HUES6 (cell line): ENCODE measurements around the gene TRAF3.
"Not testable (repeated sequence)": the region's sequence is repeated elsewhere in the genome, so short reads cannot be mapped to it uniquely, and the experiment has no call there.

Experiments
- H3K27ac ChIP-seq: 2 replicates; pipeline ENCODE4 v1.7.0; 2013; ENCODE audit warnings: low read depth, mild to moderate bottlenecking, low read length, inconsistent platforms
- H3K27me3 ChIP-seq: 2 replicates; pipeline ENCODE4 v1.6.1; 2013; ENCODE audit warnings: low read length; ENCODE audit not compliant: control insufficient read depth, insufficient read depth
- H3K36me3 ChIP-seq: 2 replicates; pipeline ENCODE4 v1.6.1; 2013; ENCODE audit warnings: low read length; ENCODE audit not compliant: control insufficient read depth, insufficient read depth
- H3K4me1 ChIP-seq: 2 replicates; pipeline ENCODE4 v1.6.1; 2013; ENCODE audit warnings: low read length; ENCODE audit not compliant: control insufficient read depth, insufficient read depth
- H3K4me3 ChIP-seq: 2 replicates; pipeline ENCODE4 v1.5.1; 2013; ENCODE audit warnings: low read depth, low read length
- H3K9ac ChIP-seq: one replicate; pipeline ENCODE4 v1.6.1; 2013; ENCODE audit warnings: mild to moderate bottlenecking, low read length
- H3K9me3 ChIP-seq: 2 replicates; pipeline ENCODE4 v1.6.1; 2013; ENCODE audit warnings: low read depth, low read length; ENCODE audit not compliant: control insufficient read depth, insufficient read depth

TRAF3 gene

DNA sequence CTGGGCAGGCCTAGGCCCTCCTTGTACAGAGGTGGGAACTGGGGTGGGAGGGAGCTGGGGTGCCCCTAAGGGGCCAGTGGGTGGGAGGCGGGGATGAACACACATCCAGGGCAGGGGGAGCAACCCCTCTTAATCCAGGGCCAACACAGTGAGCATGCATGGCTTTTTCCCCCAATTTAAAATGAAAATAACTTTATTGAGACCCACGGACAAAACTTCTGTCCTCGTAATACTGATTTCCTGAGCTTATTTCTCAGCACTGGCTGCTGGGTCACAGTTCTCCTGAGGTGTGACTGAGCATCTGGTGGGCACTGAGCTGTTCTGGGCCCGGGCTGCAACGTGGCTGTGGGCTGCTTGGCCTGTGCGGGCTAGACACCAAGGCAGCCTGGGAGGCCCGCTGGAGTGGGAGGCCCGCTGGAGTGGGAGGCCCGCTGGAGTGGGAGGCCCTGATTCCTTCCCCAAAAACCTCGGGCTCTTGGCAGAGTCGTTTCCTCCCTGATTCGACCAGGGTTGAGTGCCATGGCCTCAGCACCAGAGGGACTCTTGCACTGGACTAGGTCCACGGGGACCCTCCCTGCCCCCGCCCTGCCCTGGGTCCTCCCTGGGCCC lies 24.9 kb upstream of the TRAF3 start:
- Histone ChIP-seq H3K27ac (no peak overlapping the region), H3K36me3 (0 out of 2 replicates have a peak, but pooled peaks cover 2% of the 10 kb centered on the region), H3K9me3 (no peaks in the 10 kb centered on the region), H3K9ac (no peak overlapping the region), H3K4me3 (no peak overlapping the region), H3K4me1 (peaks cover 11% of the 10 kb centered on the region), H3K27me3 (no peaks in the 10 kb centered on the region)

DNA sequence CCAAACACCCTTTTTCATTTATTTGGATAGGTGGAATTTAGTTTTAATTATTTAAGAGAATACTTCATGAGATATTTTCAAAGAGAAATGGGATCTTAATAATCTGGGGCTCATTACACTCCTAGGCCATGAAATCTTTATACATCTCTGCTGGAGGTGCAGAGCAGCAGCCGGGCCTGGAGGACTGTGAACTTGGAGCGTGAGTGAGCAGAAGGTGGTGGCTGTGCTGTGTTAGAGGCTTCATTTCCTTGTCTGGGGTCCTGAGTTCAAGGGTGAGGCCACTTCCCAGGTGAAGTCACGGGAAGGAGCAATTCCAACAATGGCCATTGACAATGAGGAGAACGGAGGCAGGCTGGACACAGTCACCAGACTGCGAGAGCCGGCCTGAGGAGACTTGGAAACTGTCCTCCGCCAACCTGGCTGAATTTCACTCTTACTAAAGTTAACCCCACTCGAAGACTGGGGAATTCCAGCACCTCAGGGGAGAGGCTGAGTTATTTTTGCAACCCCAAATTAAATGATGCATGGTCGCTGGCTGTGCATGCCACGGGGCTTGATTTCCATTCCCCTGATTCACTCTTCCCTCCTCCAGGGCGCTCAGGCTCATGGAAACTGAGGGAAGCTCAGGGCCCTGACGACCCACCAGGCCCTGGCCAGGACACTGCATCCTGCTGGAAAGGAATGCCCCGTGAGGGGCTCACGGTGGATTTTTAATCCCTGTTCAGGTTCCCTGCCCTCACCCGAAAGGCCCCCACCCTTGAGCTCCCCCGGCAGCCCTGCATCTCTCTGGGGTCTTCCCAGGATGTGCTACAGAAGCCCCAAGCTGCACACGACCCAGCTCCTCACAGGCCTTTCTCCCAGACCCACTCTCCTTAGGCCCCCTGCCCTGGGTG lies 22.6 kb upstream of the TRAF3 start:
- Histone ChIP-seq H3K9ac (no peak overlapping the region), H3K27me3 (no peaks in the 10 kb centered on the region), H3K4me3 (no peak overlapping the region)

DNA sequence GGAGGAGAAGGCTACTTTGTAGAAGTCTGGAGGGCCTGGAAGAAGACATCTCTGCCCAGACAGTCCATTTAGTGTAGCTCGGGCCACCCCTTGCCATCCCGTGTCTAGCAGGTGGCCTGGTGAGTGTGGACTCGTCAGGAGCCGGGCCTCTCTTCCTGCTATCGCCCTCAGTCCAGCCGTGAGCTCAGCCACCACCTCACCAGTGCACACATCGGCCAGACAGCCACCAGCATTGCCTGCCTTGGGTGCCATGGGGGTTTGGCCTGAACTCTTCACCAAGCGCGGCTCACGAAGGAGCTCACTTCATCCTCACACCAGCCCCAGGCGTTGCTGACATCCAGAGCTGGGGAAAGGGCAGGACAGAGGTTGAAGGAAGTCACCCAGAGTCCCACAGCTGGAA lies 19.6 kb upstream of the TRAF3 start:
- Histone ChIP-seq H3K4me3 (no peak overlapping the region), H3K4me1 (peaks cover 20% of the 10 kb centered on the region; the same call in 1 of the 2 replicates), H3K27me3 (no peaks in the 10 kb centered on the region), H3K27ac (no peak overlapping the region), H3K36me3 (no peaks in the 10 kb centered on the region), H3K9ac (no peak overlapping the region), H3K9me3 (no peaks in the 10 kb centered on the region)

More for the DNA sequence above, 22.6 kb upstream of the TRAF3 start:
- H3K9me3 ChIP-seq, result no peaks in the 10 kb centered on the region
- no peak overlapping the region for H3K27ac ChIP-seq
- peaks cover 12% of the 10 kb centered on the region for H3K4me1 ChIP-seq
- no peaks in the 10 kb centered on the region for H3K36me3 ChIP-seq

DNA sequence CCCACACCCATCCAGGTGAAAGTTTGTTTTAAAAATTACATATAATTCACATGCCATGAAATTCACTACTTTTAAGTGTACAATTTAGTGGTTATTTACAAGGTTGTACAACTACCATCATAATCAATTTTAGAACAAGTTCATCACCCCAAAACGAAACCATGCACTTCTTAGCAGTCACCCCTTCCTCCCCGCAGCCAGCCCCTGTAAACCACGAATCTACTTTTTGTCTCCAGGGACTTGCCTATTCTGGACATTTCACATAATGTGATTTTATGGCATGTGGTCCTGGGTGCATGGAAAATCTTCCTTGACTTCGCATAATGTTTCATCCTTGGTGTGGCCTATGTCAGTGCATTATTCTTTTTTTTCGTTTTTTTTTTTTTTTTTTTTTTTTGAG lies 19.2 kb upstream of the TRAF3 start:
- Histone ChIP-seq H3K9me3 (no peaks in the 10 kb centered on the region), H3K27ac (no peak overlapping the region), H3K9ac (no peak overlapping the region), H3K4me3 (no peak overlapping the region), H3K36me3 (no peaks in the 10 kb centered on the region), H3K4me1 (peaks cover 20% of the 10 kb centered on the region; the same call in 1 of the 2 replicates), H3K27me3 (no peaks in the 10 kb centered on the region)

DNA sequence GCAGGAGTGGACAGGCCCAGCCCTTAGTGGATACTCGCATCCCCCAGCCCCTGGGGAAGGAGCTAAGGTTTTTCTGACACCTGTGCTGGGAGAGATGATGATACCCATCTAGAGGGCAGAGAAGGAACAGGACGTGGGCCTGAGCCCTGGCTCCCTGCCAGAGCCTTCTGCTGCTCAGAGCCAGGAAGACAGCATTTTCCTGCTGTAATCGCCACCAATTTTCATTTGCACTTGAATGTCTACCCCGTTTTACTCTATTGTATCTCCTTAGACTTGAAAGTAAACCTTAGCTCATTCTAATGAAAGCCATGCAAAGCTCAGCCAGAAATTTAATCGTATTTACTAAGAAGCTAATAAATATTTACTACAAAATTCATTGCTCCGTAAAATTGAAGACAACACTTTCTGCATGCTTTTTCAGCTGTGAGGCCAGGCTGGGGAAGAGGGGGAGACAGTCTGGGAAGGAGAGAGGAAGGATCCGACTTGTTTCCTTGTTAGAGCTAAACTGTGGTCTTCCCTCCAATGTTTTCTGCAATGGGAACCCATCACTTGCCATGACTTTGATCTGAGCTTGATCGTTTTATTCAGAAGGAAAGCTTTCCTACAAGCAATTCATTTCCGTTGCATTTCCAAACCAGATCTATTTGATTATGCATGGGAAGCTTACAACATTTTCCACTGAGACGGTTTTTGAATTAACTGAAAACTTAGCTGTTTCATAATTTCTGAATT lies 17.6 kb upstream of the TRAF3 start:
- no peaks in the 10 kb centered on the region for H3K36me3 ChIP-seq
- no peaks in the 10 kb centered on the region for H3K9me3 ChIP-seq
- H3K9ac ChIP-seq, result no peak overlapping the region
- H3K27ac ChIP-seq, result no peak overlapping the region
- no peaks in the 10 kb centered on the region for H3K27me3 ChIP-seq
- peaks cover 20% of the 10 kb centered on the region; the same call in 1 of the 2 replicates for H3K4me1 ChIP-seq
- no peak overlapping the region for H3K4me3 ChIP-seq

DNA sequence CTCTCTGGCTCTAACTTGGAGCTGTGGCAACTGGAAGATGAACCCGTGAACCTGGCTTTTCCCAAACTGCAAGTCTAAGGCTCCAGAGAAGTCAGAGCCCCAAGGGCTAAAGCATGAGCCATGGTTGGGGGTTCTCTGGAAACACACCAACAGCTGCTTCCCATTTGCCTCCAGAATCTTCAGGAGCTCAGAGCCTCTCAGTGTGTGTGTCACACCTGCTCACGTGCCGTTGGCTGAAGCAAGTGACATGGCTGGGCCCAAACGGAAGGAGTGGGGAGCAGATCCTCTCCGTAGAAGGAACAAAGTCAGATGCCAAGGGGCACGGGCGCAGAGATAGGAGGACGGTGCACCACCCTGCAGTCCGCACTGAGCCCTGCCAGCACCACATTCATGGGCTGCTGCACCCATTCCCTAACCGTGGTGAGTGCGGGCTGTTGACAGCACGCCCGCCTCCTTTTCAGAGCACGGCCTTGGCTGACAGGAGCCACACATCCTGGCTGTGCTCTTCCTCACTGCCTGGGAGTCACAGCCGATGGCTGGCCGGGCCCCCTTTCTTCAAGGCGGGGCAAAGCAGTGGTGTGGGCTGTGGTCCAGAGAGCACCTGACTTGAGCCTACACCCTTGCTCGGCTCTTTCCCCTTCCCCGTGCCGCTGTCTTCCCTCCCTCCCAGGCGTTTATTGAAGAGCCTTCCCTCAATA lies 16.6 kb upstream of the TRAF3 start:
- no peaks in the 10 kb centered on the region for H3K9me3 ChIP-seq
- H3K4me3 ChIP-seq, result no peak overlapping the region
- H3K9ac ChIP-seq, result no peak overlapping the region
- no peak overlapping the region for H3K27ac ChIP-seq
- H3K27me3 ChIP-seq, result no peaks in the 10 kb centered on the region
- peaks cover 20% of the 10 kb centered on the region; the same call in 1 of the 2 replicates for H3K4me1 ChIP-seq
- H3K36me3 ChIP-seq, result no peaks in the 10 kb centered on the region

DNA sequence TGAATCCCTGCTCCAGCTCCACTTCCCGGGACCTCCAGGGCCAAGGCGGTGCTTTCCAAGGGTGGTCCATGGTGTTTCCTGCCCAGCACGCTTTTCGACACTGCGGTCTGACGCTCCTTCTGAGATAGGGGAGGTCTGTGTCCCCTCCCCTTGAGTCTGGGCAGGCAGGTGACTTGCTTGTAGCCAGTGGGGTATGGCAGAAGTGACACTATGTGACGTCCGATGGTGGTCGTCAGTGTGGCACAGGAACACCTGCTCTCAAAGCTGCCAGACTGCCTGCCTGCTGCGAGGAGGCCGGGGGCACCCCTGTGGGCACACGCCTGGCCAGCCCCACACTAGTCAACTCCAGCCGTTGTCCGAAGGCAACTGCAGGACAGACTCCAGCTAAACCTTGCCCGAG lies 16.0 kb upstream of the TRAF3 start:
- Histone ChIP-seq H3K9ac (no peak overlapping the region), H3K4me1 (peaks cover 20% of the 10 kb centered on the region; the same call in 1 of the 2 replicates), H3K27ac (no peak overlapping the region), H3K36me3 (no peaks in the 10 kb centered on the region), H3K4me3 (no peak overlapping the region), H3K27me3 (no peaks in the 10 kb centered on the region), H3K9me3 (no peaks in the 10 kb centered on the region)

DNA sequence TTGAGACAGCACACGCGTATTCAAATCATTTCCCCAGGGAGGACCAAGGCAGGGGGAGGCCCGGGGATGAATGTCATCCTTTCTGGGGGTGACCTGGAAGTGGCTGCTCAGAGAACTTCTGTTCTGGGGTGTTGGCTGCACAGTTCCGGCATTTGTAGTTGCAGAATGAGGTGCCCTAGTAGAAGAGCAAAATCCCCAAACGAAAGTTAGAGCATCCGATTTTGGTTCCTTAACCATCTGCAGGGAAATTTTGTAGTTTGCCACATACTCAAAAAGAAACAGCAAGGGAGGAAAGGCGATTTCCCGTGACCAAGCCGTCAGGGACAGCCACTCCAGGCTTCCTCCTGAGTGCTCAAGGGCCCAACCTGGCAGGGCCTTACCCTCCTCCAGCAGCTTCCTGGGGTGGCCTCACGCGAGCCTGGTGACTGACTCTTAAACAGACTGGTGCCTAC lies 13.0 kb upstream of the TRAF3 start:
- no peaks in the 10 kb centered on the region for H3K9me3 ChIP-seq
- no peak overlapping the region for H3K9ac ChIP-seq
- H3K36me3 ChIP-seq, result no peaks in the 10 kb centered on the region
- peaks cover 19% of the 10 kb centered on the region; the same call in 1 of the 2 replicates for H3K4me1 ChIP-seq
- no peak overlapping the region for H3K27ac ChIP-seq
- H3K27me3 ChIP-seq, result no peaks in the 10 kb centered on the region
- no peak overlapping the region for H3K4me3 ChIP-seq

DNA sequence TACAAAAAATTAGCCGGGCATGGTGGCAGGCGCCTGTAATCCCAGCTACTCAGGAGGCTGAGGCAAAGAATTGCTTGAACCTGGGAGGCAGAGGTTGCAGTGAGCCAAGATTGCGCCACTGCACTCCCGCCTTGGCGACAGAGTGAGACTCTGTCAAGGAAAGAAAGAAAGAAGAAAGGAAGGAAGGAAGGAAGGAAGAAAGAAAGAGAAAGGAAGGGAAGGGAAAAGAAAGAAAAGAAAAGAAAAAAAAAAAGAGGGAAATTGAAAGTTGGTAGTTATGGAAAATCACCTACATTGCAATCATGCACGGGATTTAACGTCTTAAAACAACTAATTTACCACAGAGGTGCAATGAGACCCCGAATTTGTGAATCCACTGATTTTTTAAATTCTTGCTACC lies 11.5 kb upstream of the TRAF3 start:
- H3K9me3 ChIP-seq, result not testable (repeated sequence)

DNA sequence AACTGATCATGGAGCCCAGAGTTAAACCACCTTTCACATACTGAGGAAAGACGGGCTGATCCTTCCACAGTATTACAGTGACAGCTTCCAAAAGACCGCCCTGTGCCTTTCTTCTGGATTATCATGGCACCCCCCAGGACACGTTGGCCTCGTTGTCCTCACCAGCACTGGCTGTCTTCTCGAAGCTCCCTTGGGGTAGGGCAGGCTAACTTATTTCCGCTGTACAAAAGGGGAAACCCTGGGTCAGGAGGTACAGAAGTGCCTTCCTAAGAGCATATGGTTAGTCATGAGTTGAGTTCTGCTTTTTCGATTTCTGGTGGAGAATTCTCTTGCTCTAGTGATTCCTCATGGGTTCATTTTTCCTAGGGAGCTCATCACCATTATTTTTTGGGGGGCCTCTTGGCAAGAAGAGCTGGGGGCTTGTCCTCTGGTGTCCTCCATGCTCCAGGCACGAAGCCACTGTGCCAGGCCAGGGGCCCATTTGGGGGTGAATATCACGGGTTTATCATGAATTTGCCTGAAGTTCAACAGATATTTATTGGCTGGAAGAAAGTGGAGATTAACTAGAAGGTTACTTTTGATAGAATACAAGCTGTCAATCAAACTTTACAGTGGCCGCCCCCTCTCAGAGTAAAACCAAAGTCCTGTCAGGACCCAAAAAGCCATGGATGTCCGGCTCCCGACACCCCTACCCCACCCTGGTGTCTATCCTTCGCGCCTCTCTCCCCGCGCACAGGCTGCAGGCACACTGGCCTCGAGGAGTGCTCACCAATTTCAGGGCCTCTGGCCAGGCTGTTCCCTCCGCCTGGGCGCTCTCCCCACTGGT lies 8.8 kb upstream of the TRAF3 start:
- no peak overlapping the region for H3K9ac ChIP-seq
- H3K4me1 ChIP-seq, result no peaks in the 10 kb centered on the region
- no peaks in the 10 kb centered on the region for H3K36me3 ChIP-seq
- no peaks in the 10 kb centered on the region for H3K9me3 ChIP-seq
- H3K4me3 ChIP-seq, result no peak overlapping the region
- no peak overlapping the region for H3K27ac ChIP-seq
- H3K27me3 ChIP-seq, result no peaks in the 10 kb centered on the region

More for the DNA sequence above, 11.5 kb upstream of the TRAF3 start:
- not testable (repeated sequence) for H3K4me1 ChIP-seq, H3K36me3 ChIP-seq, H3K4me3 ChIP-seq, H3K9ac ChIP-seq, H3K27ac ChIP-seq, H3K27me3 ChIP-seq
